Skin of body (tissue), 2 donors: ENCODE data around the gene RASA4B. TPM values are rescaled to one million over a fixed set of nuclear protein-coding genes. Genes with fewer than 3 reads are reported as not detected.
"Not testable (repeated sequence)": the region's sequence is repeated elsewhere in the genome, so short reads cannot be mapped to it uniquely, and the experiment has no call there.

Source experiments
- DNase-seq: peaks from one replicate; lab custom pipeline; 2025; lab: John Stamatoyannopoulos, UW
- total RNA-seq: library from RNA; depleted of rRNA; stranded (reverse); fragments of >200 nt; gene quantifications from one replicate; pipeline ENCODE4 v1.2.3, GENCODE V29; 2014

RASA4B gene
- 6.7 TPM for total RNA-seq

GRCh38 chr7:102517550-102518147, at the start of gene RASA4B:
RASA4B (minus strand) TSS chr7:102517777; CDS start chr7:102517710, 67 bp downstream.
- DNase-seq = not testable (repeated sequence)

- not testable (repeated sequence) for DNase-seq
These were observed 33.3 kb upstream of the RASA4B start, which contains the start of gene SPDYE2 for GRCh38 chr7:102550808-102551422. SPDYE2 (plus strand) TSS chr7:102551226; CDS start chr7:102553256, 2,030 bp downstream.

- DNase-seq = not testable (repeated sequence)
These were observed 28.8 kb upstream of the RASA4B start for GRCh38 chr7:102546353-102546752.

DNA sequence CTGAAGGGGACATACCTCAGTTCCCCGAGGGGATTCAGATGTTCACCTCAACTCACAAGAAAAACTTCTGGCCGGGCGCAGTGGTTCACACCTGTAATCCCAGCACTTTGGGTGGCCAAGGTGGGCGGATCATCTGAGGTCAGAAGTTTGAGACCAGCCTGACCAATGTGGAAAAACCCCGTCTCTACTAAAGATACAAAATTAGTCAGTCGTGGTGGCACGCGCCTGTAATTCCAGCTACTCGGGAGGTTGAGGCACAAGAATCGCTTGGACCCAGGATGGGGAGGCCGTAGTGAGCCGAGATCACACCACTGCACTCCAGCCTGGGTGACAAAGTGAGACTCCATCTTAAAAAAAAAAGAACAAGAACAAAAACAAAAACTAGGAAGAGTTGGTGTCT, 27.7 kb upstream of the RASA4B start:
- not testable (repeated sequence) for DNase-seq

DNA sequence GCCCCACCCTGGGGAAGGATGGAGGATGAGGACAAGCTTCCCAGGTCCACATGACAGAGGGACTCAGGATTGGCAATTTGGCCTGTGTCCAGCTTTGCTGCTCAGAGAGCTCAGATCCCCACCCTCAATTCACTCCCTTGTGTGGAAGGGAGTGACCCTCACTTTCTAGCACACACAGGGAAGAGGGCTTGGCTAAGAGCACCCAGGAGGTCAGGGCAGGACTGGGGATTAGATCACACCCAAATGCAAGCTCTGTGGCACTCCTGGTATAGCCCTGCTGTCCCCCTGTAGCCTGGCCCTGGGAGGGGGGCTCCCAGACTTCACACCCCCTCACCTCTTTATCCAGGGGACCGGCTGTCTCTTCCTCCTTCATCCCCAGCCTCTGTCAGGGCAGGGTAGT, 26.8 kb upstream of the RASA4B start:
- not testable (repeated sequence) for DNase-seq

DNA sequence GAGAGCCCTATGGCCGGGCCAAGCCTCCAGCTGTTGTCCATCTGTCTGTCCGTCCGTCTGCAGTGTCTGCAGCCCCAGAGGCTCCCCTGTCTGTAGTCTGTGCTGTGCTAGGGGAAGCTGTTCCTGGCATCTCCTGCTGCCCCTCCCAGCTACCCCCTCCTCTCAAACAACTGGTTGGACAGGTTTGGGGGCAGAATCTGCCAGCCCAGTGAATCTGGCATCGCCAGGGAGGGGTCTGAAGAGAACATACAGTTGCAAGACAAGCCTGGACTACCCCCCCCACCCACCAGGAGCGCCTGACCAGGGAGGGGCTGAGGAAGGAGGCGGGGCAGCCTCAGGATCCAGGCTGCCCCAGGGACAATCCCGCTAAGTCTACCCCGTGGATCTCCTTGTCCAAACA, 26.0 kb upstream of the RASA4B start, which contains the start of gene UPK3BL2:
UPK3BL2 (minus strand) TSS at position 101 of the 400 bp plus-strand sequence; CDS start at position 41, 60 bp downstream.
- DNase-seq = not testable (repeated sequence)

- not testable (repeated sequence) for DNase-seq
These were observed 25.2 kb upstream of the RASA4B start for GRCh38 chr7:102542771-102543170.

GRCh38 chr7:102542083-102542482, 24.5 kb upstream of the RASA4B start:
- not testable (repeated sequence) for DNase-seq

- not testable (repeated sequence) for DNase-seq
These were observed 23.0 kb upstream of the RASA4B start for GRCh38 chr7:102540604-102541003.

DNA sequence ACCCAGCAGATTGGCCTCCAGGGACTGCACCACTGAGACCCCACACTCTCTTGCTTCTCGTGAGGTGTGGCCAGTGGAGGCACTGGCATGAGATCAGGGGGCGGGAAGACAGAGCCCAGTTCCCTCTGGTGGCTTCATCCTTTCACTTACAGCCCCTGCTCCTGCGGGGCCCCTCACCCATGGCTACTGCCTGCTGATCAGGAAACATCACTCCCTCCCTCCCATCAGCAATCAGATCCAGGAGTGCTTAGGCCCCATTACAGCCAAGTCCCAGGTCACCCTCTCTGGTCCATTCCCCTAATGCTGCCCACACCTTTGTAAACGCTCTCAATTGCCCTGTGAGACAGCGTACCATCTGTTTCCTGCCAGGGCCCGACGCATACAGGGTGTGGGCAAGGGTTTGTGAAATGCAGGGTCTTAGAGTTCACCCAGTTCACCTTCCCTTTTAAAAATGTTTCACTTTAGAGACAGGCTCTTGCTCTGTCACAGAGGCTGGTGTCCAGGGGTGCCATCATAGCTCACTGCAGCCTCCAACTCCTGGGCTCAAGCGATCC, 17.6 kb upstream of the RASA4B start:
- DNase-seq = not testable (repeated sequence)

GRCh38 chr7:102532127-102532526, 14.6 kb upstream of the RASA4B start:
- not testable (repeated sequence) for DNase-seq

- DNase-seq = not testable (repeated sequence)
These were observed 14.0 kb upstream of the RASA4B start for GRCh38 chr7:102531583-102531982.

GRCh38 chr7:102527822-102528793, 10.5 kb upstream of the RASA4B start:
- DNase-seq = not testable (repeated sequence)

- not testable (repeated sequence) for DNase-seq
These were observed 9.6 kb upstream of the RASA4B start for GRCh38 chr7:102527182-102527581.

DNA sequence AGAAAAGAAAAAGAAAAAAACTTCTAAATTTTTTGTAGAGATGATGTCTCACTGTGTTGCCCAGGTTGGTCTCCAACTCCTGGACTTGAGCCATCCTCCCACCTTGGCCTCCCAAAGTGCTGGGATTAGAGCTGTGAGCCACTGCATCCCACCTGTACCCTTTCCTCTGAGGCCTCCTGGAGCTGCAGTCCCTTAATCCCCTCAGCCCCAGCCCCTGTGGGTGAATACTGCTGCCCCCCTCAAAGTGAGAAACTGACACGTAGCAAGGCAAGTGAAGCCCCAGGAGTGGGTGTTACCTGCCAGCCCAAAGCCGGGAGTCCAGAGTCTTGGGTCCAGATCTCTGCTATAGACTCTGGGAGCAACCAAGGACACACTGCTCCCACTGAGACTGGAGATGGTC, 7.2 kb upstream of the RASA4B start:
- DNase-seq = not testable (repeated sequence)

GRCh38 chr7:102520797-102521196, 3.2 kb upstream of the RASA4B start:
- DNase-seq = not testable (repeated sequence)

GRCh38 chr7:102516951-102517350, 626 bp downstream of the RASA4B start:
- DNase-seq = not testable (repeated sequence)

GRCh38 chr7:102515889-102516288, 1.7 kb downstream of the RASA4B start:
- not testable (repeated sequence) for DNase-seq

DNA sequence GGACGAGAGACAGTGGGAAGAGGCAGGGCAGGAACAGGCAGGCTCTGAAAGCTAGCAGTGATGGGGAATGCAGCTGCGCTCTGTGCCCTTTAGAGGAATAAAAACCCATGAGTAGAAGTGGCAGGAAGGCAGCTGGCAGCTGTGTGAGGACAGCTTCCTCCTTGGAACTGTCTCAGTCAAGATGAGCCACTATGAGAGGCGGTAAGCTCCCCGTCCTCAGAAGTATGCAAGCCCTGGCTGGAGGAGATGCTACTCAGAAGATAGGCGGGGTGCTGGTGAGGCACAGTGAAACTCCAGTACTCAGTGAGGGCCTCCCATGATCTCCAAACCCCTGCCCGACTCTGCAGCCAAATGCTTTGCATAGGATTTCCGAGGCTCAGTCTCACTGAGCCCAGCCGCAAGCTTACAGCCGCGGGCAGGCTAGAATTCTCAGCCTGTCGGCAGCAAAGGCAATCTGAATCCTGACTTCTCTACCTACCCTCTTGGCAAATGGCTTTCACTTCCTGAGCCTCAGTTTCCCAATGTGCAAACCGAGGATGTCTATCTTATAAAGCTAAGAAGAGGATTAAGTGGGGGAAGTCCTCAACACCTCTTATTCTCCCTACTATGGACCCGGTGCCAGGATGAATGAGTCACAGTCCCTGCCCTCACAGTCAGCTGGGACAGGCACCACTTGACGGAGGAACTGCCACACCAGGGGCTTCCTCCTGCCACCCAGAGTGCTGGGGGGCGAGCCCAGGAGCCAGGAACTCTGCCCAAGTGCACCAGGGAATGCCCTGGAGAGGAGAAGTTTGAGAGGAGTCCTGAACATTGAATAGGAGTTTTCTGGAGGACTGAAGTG, 2.5 kb downstream of the RASA4B start:
- DNase-seq = not testable (repeated sequence)

DNA sequence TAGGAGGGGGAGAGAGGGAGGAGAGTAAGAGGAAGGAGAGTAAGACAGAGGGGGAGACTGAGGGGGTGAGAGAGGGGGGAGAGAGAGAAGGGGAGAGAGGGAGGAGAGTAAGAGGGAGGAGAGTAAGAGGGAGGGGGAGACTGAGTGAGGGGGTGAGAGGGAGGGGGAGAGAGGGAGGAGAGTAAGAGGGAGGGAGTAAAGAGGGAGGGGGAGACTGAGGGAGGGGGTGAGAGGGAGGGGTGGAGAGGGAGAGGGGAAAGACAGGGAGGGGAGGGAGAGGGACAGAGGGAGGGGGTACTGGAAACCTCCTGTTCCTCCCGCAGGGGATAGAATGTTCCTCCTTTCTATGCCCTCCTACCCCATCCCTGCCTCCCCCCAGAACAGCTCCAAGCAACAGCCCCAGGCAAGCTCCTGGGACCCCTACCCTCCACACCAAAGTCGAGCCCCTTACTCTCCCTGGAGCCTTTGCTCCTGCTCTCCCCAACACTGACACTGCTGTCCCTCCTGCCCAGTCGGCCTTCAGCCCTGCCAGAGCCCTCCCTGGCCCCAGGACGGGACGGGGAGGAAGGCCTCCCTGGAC, 4.8 kb downstream of the RASA4B start:
- DNase-seq = not testable (repeated sequence)
